ENCODE data around the gene RPTOR.

Gene RPTOR

DNA sequence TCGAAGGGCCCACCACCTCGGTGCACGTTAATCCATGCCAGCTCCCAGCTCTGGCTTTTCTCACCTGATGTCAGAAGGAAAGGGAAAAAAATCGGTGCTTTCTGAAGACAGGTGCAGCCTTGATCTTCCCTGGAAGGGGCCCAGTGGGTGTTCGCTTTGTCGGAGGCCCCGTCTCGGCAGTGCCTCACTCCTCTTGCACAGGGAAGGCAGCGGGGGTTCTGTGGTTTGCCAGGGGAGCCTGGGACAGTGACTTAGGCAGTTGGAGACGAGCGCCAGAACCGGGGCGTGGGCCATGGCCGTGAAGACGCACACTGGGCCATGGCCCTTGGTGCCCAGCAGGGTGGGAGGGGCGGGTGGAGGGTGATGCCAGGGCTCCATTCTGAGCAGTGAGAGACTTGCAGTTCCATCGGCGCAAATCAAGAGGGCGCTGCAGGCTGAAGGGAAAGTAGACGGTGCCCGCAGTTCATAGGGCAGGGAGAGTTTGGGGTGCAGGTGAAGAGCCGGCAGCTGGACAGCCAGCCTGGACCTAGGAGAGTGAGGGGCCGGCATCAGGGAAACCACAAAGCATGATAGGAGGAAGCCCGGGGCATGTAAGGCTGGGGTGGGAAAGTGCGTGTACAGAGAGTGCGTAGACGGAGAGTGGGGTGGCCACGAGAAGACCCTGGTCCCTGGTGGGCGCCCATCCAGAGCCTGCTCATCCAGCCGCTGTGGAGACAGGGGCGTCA, 345.7 kb downstream of the RPTOR start:
- DNase-seq (ENCODE audit: low read depth in 2 of 2), result no peak

DNA sequence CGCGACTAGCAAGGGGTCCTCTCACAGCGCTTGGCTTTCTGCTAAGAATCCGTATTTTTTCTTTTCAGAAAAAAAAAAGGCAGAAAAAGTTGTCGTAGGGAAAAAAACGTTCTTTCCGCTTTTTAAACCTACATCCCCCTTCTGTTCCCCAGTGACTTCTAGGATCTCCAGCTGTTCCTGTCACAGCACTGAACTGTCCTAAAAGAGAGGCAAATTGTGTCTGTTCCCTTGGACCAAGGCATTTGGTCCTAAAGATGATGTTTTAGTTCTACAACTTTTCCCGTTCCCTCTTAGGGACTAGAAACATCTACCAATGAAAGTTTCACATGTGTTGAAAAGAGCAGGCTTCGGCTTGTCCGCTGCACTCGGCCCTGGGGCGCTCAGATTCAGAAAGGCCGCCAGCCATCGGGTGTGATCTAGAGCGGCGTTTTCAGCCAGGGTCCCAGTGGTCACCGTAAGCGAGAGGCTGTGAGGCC, 346.3 kb downstream of the RPTOR start:
- DNase-seq (ENCODE audit: low read depth in 2 of 2), result no peak

DNA sequence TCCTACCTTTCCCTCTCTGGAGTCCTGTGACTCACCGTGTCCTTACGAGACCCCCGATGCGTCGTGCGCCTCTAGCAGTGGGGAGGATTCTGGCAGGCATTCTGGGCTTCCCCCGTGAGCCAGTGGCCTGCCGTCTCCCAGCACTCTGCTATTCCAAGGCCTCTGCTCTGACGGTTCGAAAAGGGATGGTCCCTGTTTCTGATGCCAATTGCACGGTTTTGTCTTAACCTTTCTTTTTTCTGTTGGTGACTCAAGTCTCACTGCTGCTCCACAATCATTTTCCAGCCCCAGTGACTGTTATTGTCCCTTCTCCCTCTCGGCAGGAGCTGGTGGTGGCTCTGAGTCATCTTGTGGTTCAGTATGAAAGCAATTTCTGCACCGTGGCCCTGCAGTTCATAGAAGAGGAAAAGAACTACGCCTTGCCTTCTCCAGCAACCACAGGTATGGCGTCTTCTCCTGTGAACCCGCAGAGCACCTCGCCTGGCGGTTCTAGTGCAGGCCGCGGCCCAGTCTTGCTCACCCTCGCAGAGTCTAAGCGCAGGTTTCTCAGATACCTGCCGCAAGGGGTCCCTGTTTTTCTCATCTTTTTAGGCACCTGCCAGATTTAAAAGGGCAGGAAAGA, 346.9 kb downstream of the RPTOR start:
- DNase-seq (ENCODE audit: low read depth in 2 of 2), result peak; percentile 69 to 84

DNA sequence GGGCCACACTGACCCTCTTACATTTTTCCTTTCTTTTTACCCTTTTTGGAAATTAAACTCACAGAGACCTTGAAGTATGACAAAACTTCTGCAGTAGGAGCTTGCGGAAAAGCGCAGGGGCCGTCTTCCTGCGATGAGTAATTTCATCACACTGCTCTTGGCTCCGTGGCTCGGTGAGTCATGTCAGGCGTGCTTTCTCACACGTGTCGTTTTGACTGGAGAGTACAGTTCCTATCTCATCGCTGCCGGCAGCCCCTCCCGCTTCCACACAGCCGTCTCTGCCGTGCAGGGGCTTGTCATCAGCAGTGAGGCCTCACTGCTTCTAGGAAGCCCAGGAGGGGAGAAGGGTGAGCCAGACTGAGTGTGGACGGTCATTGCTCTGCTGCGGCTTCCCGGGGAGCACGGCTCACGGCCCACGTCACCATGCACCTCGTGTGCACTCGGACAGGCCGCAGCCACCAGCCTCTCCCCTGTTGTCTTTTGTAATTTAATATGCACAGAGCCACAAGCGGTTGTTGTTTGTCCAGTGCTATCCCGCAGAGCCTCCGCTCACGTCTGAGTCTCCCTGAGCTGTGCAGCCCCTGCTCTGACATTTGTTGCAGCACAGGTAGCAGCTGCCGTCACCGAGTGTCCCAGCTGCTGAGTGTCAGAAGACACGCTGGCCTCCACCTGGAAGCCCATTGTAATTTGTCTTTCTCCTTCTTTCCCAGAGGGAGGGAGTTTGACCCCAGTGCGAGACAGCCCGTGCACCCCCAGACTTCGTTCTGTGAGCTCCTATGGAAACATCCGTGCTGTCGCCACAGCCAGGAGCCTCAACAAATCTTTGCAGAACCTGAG, 347.6 kb downstream of the RPTOR start:
- DNase-seq (ENCODE audit: low read depth in 2 of 2), result peak; percentile 89 to 94

DNA sequence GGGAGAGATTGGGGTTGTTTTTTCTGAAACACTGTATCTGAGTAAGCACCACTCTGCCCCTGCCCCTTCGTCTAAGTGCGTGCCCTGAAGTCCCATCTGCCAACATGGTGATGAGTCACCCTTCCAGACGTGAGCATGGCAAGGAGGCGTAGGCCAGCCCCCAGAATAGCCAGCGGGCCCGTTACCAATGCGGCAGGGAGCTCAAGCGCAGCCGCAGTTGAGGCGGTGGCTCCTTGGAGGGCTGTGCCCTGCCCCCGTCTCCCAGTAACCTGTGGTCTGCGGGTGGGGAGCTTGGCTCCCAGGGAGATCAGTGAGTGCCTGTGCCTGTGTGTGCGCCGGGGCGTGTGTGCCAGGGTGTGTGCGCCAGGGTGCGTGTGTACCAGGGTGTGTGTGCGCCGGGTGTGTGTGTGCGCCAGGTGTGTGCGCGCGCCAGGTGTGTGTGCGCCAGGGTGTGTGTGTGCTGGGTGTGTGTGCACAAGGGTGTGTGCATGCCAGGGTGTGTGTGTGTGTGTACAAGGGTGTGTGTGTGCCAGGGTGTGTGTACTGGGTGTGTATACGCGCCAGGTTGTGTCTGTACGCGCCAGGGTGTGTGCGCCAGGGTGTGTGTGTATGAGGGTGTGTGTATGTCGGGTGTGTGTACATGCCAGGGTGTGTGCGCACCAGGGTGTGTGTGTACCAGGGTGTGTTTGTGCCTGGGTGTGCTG, 348.4 kb downstream of the RPTOR start:
- no peak for DNase-seq (ENCODE audit: low read depth in 2 of 2)

DNA sequence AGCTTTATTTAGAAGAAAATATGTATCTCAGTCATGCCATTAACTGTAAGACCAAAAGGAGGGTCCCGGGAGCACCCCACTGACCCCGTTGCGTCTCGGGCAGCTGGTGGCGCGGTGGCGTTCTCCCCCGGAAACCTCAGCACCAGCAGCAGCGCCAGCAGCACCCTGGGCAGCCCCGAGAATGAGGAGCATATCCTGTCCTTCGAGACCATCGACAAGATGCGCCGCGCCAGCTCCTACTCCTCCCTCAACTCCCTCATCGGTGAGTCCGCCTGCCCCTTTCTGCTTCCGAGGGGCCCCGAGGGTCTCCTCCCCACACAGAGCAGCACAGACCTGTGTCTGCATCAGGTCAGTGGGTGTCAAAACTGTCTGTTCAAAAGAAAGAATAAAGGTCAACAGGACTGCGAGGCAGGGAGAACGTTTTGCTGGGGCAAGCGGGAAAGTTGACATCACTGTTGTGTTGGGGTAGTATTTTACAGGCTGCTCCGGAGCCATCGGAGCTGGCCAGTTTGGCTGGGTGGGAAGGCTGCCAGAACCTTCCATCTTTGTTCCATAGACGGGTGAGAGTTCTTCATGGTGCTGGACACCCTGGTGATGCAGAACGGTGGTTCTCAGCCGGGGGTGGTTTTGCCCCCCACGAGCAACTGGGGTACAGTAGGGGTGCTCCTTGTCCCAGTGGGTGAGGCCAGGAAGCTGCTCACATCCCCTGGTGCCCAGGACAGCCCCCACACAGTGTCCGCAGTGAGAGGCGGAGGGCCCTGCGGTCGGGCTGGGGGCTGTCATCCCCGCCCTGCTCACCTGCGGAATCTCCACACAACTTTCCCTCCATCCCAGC, 349.2 kb downstream of the RPTOR start:
- DNase-seq (ENCODE audit: low read depth in 2 of 2), result no peak

DNA sequence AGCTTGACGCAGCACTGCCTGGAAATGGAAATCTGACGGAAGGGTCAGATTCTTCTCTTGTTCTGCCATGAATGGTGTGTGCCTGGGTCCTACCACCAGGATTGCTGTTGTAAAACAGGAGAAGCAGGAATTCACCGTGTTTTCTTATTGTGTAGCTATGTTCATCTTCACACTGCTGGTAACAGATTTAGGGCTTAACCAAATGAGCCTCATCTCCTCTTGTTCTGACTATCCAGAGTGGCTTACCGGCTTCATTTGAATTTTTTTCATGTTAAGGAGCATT, 349.7 kb downstream of the RPTOR start:
- no peak for DNase-seq (ENCODE audit: low read depth in 2 of 2)

DNA sequence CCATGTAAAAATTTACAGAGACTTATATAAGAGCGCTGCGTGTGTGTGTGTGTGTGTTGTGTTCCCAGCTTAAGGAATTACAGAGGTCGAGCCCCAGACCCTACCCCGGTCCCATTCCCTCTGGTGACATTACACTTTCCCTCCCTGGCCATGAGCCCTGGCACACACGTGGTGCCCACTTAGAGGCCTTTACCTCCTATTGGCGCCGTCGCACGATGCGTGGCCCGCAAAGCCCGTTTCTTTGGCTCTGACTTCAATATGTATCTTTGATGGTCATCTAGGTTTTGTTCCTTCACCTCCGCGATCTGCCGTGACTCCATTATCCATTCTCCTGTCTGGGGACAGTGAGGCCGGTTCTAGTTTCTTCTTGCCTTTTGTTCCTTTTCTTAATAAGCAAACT, 350.1 kb downstream of the RPTOR start:
- no peak for DNase-seq (ENCODE audit: low read depth in 2 of 2)

DNA sequence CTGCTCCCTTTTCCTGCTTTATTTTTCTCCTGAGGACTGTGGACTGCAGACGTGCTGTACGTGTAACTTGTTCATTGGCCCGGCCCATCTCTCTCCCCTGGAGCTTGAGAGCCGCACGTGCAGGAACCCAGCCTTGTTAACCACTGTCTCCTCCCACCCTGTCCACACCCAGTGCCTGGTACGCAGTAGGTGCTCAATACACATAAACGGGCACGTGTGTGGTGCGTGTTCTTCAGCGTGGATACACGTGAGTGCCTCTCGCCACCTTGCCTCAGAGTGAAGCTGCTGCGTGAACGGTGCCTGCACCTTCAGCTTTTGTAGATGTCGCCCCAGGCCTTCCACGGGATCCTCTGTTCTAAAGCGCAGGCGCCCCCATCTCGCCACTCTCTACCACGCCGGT, 350.7 kb downstream of the RPTOR start:
- DNase-seq (ENCODE audit: low read depth in 2 of 2), result no peak

DNA sequence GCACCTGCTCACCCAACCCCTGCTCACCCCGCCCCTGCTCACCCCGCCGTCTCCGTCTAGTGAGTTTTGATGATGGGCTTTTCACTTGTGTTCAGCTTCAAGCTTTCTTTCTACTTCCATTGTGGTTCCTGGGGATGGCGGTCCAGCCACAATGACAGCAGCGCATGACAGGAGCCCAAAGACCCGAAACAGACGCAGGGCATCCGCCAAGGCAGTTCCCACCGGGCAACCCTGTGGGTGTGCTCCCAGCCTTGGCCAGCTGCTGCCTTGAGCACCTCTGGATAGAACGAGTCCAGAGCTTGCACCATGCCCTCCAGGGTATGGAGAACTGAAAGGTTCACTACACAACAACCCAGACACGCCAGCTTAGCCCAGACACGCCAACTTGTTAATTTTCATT, 354.1 kb downstream of the RPTOR start:
- DNase-seq (ENCODE audit: low read depth in 2 of 2), result no peak

DNA sequence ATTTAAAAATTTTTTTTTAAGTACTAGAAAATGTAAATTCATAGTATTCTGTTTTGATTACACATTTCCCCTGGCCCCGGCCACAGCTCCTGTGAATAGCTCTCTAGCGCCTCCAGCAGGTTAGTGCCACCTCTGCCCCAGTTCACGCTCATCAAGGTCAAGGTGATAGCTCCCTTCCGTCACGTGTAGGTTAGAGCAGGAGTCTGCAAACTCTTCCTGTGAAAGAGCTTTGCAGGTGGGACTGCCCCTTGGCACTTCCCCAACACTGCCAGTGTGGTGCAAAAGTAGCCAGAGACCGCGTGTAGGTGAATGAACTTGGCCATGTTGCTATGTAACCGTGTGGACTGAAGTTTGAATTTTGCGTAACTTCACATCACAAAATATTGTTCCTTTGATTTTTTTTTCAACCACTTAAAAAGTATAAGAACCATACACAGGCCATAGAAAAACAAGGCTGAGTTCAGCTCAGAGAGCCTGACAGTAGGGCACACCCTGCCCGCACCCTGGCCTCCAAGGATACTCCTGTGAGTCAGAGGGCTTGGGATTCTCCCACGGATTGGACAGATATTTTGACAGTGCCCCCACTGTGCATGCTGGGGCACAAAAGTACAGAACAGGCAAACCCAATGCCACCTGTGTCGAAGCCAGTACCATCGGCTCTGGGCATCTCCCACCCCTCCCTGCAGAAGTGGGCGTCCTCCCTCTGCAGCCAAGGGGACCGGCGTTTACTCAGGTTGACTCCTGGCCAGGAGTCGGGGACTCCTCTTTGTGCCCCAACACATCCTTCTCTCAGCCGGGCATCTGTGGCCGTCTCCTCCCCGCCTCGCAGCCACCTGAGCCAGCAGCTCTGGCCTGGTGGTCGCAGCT, 355.0 kb downstream of the RPTOR start:
- peak; percentile 73 to 81 for DNase-seq (ENCODE audit: low read depth in 2 of 2)

DNA sequence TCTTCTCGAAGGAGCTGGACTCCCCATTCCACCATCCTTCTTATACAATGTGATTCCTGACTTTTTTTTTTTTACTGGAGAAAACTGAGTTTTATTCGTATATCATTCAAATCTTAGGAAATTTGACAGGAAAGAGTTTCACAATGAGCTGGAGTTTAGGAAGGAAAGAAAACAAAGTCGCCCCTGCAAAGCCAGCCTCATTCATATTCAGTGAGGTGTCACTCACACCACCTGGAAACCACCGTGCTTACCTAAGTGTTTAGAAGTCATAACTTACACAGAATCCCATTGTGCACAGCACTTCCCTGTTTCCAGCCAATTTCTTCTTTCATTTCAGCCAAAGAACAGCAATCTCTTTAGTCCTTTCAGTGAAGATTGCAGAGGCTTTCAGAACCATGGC, 356.7 kb downstream of the RPTOR start:
- no peak for DNase-seq (ENCODE audit: low read depth in 2 of 2)

DNA sequence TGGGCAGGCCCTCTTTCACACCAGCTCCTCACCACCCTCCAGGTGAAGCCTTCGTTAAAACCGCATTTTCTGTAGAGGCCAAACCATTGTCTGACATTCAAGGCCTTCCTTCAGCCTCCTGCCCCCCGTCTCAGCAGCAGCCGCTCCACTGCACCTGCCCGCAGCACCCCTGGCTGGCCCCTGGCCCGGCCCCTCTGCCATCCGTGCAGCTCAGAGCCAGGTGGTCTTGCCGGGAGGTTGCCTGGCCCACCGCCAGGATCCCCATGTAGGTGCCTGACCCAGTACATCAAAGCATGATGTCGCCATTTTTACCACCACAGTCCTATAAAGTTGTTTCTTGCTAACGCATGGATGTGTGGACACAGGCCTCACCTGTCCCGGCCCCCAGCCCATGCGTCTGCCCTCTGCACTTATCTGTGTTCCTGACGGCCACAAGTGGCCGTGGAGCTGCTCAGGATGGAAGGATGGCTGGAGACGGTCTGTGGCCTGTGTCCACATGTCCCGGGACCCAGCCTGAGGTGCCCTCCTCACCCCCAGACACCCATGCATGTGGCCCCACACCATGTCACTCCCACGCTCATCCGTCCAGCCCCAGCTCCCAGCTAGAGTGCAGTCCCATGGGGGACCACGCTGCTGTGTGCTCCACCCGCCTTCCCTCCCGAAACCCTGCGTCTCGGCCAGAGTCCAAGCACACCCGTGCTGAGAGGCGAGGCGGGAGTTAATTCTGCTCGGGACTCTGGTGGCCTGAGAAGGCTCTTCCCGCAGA, 357.7 kb downstream of the RPTOR start:
- DNase-seq (ENCODE audit: low read depth in 2 of 2), result no peak

DNA sequence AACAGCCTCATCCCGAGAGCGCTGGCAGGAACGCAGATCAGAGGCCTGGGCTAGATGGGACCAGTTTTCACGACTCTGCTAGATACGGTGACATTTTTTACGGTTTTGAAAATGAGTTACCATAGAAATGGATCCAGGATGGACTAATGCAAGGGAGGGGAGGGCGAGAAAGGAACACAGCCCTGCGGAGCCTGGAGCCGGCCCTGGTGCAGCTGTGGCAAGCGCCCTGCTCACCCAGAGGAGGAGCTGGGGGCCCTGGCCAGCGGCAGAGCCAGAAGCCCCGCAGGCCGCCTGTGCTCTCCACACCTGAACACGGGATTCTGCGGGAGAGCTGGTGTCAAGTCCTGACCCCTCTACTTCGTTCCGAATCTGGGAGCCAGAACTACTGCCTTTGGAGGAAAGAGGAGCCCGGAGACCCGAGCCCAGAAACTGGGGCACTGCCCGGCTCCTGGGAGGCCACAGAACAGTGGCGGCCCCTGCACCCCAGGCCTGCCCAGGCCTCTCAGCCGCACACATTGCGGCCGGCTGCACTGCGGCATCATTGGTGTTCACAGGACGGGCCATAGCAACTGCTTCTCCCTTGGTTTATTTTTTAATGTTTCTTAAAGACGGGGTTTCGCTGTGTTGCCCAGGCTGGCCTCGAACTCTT, 358.4 kb downstream of the RPTOR start:
- DNase-seq (ENCODE audit: low read depth in 2 of 2), result no peak

DNA sequence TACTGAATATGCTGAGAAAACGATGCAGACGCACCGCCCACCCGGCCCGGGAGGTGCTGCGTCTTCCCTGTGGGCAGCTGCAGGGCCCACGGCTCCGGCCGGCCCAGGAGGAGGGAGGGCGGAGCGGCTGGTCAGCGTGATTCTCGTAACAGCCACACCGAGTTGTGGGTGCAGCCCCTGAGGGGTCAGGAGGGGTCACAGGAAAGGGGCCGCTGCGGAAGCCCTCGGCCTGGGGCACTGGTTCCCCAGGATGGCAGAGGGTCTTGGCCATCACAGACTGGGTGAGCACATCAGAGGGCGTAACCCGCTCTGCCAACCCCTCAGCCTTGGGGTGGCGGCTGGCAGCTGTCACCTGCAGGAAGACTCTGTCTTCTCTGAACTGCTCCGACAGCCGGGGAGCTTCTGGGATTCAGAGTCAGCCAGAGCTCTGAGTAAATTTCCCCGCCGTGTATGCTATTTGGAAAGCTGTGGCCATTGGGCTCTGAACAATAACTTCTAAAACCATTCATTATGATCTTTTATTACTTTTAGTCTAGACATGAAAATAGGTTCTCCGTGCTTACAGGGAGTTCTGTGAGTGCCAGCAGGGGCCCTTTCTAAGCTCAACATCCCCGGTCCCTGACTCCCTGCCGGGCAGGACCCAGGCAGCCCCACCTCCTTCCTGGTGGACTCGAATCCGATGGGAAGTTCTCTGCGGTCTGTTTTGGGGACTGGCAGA, 359.6 kb downstream of the RPTOR start:
- DNase-seq (ENCODE audit: low read depth in 2 of 2), result no peak

DNA sequence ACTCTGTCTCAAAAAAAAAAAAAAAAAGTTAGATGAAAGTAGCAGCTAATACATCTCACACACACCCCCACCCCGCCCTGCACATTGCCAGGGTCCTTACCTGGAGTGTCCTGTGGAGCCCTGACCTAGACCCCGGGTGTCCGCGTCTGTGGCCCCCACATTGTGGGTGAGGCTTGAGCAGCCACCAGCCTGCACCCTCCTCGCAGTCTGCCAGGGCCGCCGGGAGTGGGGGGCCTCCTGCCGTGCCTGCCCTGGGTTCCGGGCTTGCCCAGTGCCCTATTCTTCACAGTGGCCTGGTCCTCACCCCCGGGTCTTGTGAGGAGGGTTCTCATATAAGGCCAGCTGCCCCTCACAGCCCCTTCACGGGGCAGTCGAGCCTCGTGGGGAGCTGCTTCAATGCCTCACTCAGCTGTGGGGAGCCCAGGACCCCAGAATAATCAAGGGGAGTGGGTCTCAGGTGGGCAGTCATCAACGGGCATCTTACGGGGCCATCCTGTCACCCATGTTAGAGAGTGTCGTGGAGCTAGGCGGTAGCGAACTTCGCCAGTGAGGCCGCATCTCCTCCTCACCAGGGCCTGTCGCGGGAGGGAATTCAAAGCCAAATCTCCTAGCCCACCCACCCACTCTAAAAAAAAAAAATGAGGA, 361.1 kb downstream of the RPTOR start:
- DNase-seq (ENCODE audit: low read depth in 2 of 2), result no peak

DNA sequence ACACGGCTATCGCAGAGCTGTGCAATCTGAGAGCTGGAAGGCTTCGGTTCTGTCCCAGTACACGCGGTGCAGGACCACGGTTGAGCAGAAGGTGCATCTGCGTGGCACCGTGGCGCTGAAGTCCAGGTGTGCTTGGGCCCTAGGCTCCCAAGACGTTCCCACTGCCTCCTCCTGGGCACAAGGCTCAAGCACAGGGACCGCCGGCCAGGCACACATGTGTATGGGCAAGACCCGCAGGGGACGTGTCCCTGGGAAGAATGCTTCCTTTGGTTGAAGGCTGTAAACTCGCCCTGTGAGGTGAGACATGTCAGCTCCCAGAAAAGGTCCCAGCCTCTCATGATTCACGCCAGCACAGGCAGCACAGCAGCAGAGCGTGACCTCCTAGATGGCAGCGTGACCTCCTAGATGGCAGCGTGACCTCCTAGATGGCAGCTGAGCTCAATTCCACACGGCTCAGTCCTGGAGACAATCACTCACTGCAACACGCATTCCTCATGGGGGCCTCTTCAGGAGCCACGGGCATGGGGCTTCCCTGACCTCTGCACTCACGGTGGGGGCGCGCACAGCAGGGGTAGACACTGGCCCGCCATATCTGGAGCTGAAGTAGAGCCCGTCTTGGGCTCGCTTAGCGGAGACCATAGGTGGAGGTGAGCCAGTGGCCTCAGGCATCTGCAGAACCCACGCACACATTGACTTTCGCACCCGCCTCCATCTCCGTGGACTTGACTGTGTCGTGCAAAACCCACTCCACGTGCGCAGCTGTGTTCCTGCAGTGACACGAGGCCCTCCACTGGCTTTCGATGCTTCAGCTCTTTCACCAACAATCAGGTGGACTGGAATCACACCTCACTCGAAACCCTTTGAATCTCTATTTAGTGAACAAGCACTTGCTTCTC, 362.0 kb downstream of the RPTOR start:
- DNase-seq (ENCODE audit: low read depth in 2 of 2), result no peak

Measured in stimulated activated CD4-positive, alpha-beta T cell treated with anti-CD3 and anti-CD28 coated beads, Interleukin-15, amount 100 ng/mL, for 48 hours (primary cell).